ENCODE results near the gene PCARE. TPM values are rescaled to one million over a fixed set of nuclear protein-coding genes. Genes with fewer than 3 reads are reported as not detected.
"Not testable (repeated sequence)": the region's sequence is repeated elsewhere in the genome, so short reads cannot be mapped to it uniquely, and the experiment has no call there.

PCARE gene
- total RNA-seq, 1 experiment from 2014 or later = not detected

- TF ChIP-seq CTCF (IDR thresholded peaks at IDR 0.05) (no peak), TCF7L2 (IDR thresholded peaks at IDR 0.05; ENCODE audit: low read depth, low read length) (no peak), SIN3A (IDR thresholded peaks at IDR 0.05; ENCODE audit: borderline replicate concordance, insufficient read depth, low read depth, low read length) (no peak), REST (IDR thresholded peaks at IDR 0.05; ENCODE audit: insufficient read depth in 1 of 2, low read depth in 2 of 2, low read length in 1 of 2) (no peak), POLR2AphosphoS5 (IDR thresholded peaks at IDR 0.05; ENCODE audit: low read depth, low read length) (no peak)
- Histone ChIP-seq H3K4me3 (ENCODE audit: low read depth in 2 of 2, low read length in 2 of 2) (no peak overlapping the region), H3K27me3 (ENCODE audit: control insufficient read depth, insufficient read depth, low read length) (no peaks in the 10 kb centered on the region), H3K27ac (ENCODE audit: low read length) (no peak overlapping the region), H3K36me3 (ENCODE audit: control insufficient read depth, insufficient read depth, low read length) (no peaks in the 10 kb centered on the region), H3K9me3 (ENCODE audit: control insufficient read depth, insufficient read depth, low read depth, low read length) (no peaks in the 10 kb centered on the region), H3K4me1 (ENCODE audit: control insufficient read depth, insufficient read depth, low read length) (no peaks in the 10 kb centered on the region)
- CTCF ChIA-PET = no interaction called here
- intact Hi-C loops (cut with micrococcal nuclease; ENCODE audit: unreplicated experiment) (no loop called here), in situ Hi-C loops (cut with HindIII; ENCODE audit: low pct_unique_long_range_greater_than_20kb, low sequenced_read_pairs) (no loop called here)
- ATAC-seq = no peak
- no TSS peak for BruUV-seq (replicated peaks)
- no peak for DNase-seq (ENCODE audit: low read depth, low spot score)
- POLR2A ChIA-PET = no interaction called here
These were observed 23.2 kb upstream of the PCARE start for GRCh38 chr2:29097569-29097968.

GRCh38 chr2:29096969-29097368 lies 22.6 kb upstream of the PCARE start:
- DNase-seq (ENCODE audit: low read depth, low spot score) (no peak), ATAC-seq (no peak)
- ChIA-PET CTCF (interaction anchor here (0.6 to 0.7 kb wide), 2 partner anchors 20 to 928 kb away, joined by 4 read pairs; no protein-coding TSS in a partner anchor), POLR2A (interaction anchor here (0.6 kb wide), 1 partner anchor 19 kb away, joined by 4 read pairs; no protein-coding TSS in a partner anchor)
- Histone ChIP-seq H3K4me1 (ENCODE audit: control insufficient read depth, insufficient read depth, low read length) (no peaks in the 10 kb centered on the region), H3K9me3 (ENCODE audit: control insufficient read depth, insufficient read depth, low read depth, low read length) (no peaks in the 10 kb centered on the region), H3K36me3 (ENCODE audit: control insufficient read depth, insufficient read depth, low read length) (no peaks in the 10 kb centered on the region), H3K4me3 (ENCODE audit: low read depth in 2 of 2, low read length in 2 of 2) (no peak overlapping the region), H3K27ac (ENCODE audit: low read length) (no peak overlapping the region), H3K27me3 (ENCODE audit: control insufficient read depth, insufficient read depth, low read length) (no peaks in the 10 kb centered on the region)
- intact Hi-C loops (cut with micrococcal nuclease; ENCODE audit: unreplicated experiment) (no loop called here), in situ Hi-C loops (cut with HindIII; ENCODE audit: low pct_unique_long_range_greater_than_20kb, low sequenced_read_pairs) (no loop called here)
- BruUV-seq (replicated peaks) = no TSS peak
- no peak for TF ChIP-seq REST (IDR thresholded peaks at IDR 0.05; ENCODE audit: insufficient read depth in 1 of 2, low read depth in 2 of 2, low read length in 1 of 2)
- TF ChIP-seq POLR2AphosphoS5 (IDR thresholded peaks at IDR 0.05; ENCODE audit: low read depth, low read length) = no peak
- TF ChIP-seq CTCF (IDR thresholded peaks at IDR 0.05) = no peak
- TF ChIP-seq SIN3A (IDR thresholded peaks at IDR 0.05; ENCODE audit: borderline replicate concordance, insufficient read depth, low read depth, low read length) = no peak
- no peak for TF ChIP-seq TCF7L2 (IDR thresholded peaks at IDR 0.05; ENCODE audit: low read depth, low read length)

- H3K36me3 ChIP-seq (ENCODE audit: control insufficient read depth, insufficient read depth, low read length); BruUV-seq (replicated peaks); in situ Hi-C loops (cut with HindIII; ENCODE audit: low pct_unique_long_range_greater_than_20kb, low sequenced_read_pairs); CTCF ChIA-PET; H3K9me3 ChIP-seq (ENCODE audit: control insufficient read depth, insufficient read depth, low read depth, low read length); DNase-seq (ENCODE audit: low read depth, low spot score); intact Hi-C loops (cut with micrococcal nuclease; ENCODE audit: unreplicated experiment); POLR2A ChIA-PET; H3K4me3 ChIP-seq (ENCODE audit: low read depth in 2 of 2, low read length in 2 of 2); H3K27me3 ChIP-seq (ENCODE audit: control insufficient read depth, insufficient read depth, low read length); H3K27ac ChIP-seq (ENCODE audit: low read length); H3K4me1 ChIP-seq (ENCODE audit: control insufficient read depth, insufficient read depth, low read length); ATAC-seq: not testable (repeated sequence)
These were observed 16.0 kb upstream of the PCARE start for GRCh38 chr2:29090311-29090710.
